ENCODE measurements around the gene ARRDC2. TPM values are rescaled to one million over a fixed set of nuclear protein-coding genes. Genes with fewer than 3 reads are reported as not detected.

ARRDC2 gene
- total RNA-seq, 1 donor from 2014 or later: 4.7 TPM

DNA sequence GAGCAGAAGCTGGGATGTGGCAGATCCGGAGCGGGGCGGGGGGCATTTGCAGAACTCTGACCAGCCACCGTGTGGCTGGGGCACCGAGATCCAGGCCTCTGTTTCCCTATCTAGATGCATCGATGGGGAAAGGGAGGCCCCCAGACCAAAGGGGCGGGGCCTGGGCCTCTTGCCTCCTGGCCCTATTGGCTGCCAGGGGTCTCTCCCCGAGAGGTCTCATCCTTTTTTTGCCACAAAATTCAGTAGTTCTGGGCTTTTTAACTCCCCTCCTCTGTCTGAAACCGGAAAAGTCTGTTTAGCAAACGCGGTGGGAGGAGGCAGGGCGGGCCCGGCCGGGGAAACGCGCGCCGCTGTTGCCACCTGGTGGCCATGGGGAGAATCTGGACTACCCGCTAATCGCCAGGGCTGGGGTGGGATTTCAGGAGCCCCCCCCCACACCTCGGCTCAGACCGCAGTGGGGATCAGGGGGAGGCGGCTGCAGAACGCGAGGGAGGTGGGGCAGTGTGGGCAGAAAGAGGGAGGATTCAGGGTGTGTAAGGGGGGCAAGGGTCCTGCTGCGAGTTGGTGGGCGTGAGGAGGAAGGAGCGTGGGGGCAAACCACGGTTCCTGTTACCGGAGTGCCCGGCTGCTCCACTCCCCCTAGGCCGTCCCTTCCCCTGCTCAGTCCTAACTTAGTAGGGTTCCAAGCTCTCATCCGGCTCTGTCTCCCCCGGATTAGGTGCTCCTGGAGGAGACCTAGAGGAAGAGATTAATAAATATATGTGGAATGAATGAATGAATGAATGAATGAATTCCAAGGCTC is 50.4 kb downstream of the ARRDC2 start:
- no peaks in the 10 kb centered on the region for H3K36me3 Mint-ChIP-seq
- Histone ChIP-seq H3K9me3 (ENCODE audit: low read depth) (no peaks in the 10 kb centered on the region), H3K27ac (no peak overlapping the region), H3K4me3 (peak overlapping the region; percentile 41), H2AFZ (replicated peaks) (peak overlapping the region; percentile 84), H3F3A (ENCODE audit: low read depth) (peaks cover 12% of the 10 kb centered on the region), H3K79me2 (ENCODE audit: low read depth) (no peaks in the 10 kb centered on the region), H3K4me2 (peak overlapping the region; percentile 81), H3K36me3 (no peaks in the 10 kb centered on the region), H3K9ac (no peak overlapping the region), H4K20me1 (ENCODE audit: low read depth) (no peaks in the 10 kb centered on the region), H3K27me3 (no peaks in the 10 kb centered on the region), H3K4me1 (no peaks in the 10 kb centered on the region)
- TF ChIP-seq EZH2 (IDR thresholded peaks at IDR 0.05): no peak
- TF ChIP-seq, protein P1, sequence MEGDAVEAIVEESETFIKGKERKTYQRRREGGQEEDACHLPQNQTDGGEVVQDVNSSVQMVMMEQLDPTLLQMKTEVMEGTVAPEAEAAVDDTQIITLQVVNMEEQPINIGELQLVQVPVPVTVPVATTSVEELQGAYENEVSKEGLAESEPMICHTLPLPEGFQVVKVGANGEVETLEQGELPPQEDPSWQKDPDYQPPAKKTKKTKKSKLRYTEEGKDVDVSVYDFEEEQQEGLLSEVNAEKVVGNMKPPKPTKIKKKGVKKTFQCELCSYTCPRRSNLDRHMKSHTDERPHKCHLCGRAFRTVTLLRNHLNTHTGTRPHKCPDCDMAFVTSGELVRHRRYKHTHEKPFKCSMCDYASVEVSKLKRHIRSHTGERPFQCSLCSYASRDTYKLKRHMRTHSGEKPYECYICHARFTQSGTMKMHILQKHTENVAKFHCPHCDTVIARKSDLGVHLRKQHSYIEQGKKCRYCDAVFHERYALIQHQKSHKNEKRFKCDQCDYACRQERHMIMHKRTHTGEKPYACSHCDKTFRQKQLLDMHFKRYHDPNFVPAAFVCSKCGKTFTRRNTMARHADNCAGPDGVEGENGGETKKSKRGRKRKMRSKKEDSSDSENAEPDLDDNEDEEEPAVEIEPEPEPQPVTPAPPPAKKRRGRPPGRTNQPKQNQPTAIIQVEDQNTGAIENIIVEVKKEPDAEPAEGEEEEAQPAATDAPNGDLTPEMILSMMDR (IDR thresholded peaks at IDR 0.05): peak; percentile 98
- peaks cover 7% of the 10 kb centered on the region for H3K27me3 Mint-ChIP-seq (ENCODE audit: insufficient read depth, low read depth)
- peak overlapping the region; percentile 72 for H3K27ac Mint-ChIP-seq
- no peaks in the 10 kb centered on the region for H3K9me3 Mint-ChIP-seq
- H3K4me1 Mint-ChIP-seq: peaks cover 13% of the 10 kb centered on the region
- peak overlapping the region; percentile 75 for H3K4me3 Mint-ChIP-seq
- peak; percentile 90 for DNase-seq (ENCODE audit: low spot score)

DNA sequence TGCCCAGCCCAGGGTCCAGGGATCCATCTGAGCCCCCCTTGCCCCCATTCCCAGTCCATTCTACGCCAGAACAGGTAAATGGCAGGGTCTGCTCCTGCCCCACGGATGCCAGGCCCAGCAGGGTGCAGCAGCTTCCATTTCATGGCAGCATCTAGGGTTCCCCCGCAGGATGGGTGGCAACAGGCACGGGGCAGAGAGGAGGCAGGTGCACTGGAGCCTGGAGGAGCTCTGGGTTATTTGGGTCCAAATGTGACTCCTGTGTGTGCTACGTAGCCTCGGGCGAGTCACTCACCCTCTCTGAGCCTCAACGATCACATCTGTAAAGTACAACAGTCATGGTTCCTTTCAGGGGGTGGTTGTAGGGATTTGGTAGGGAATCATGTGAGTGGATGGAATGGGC is 51.3 kb downstream of the ARRDC2 start:
- H3K27me3 Mint-ChIP-seq (ENCODE audit: insufficient read depth, low read depth): peaks cover 10% of the 10 kb centered on the region
- peaks cover 11% of the 10 kb centered on the region for H3K4me1 Mint-ChIP-seq
- H3K4me3 Mint-ChIP-seq: peak overlapping the region; percentile 35
- no peaks in the 10 kb centered on the region for H3K36me3 Mint-ChIP-seq
- Histone ChIP-seq H3K36me3 (no peaks in the 10 kb centered on the region), H3K79me2 (ENCODE audit: low read depth) (no peaks in the 10 kb centered on the region), H3F3A (ENCODE audit: low read depth) (peaks cover 12% of the 10 kb centered on the region), H3K4me3 (no peak overlapping the region), H4K20me1 (ENCODE audit: low read depth) (no peaks in the 10 kb centered on the region), H3K4me2 (no peak overlapping the region), H3K9ac (no peak overlapping the region), H3K4me1 (no peaks in the 10 kb centered on the region), H3K9me3 (ENCODE audit: low read depth) (no peaks in the 10 kb centered on the region), H3K27me3 (no peaks in the 10 kb centered on the region), H2AFZ (replicated peaks) (no peak overlapping the region), H3K27ac (no peak overlapping the region)
- DNase-seq (ENCODE audit: low spot score): no peak
- H3K9me3 Mint-ChIP-seq: no peaks in the 10 kb centered on the region
- no peak overlapping the region for H3K27ac Mint-ChIP-seq
- TF ChIP-seq EZH2 (IDR thresholded peaks at IDR 0.05): no peak
- TF ChIP-seq, protein P1 (IDR thresholded peaks at IDR 0.05): no peak
- TF ChIP-seq EZH2phosphoT487 (IDR thresholded peaks at IDR 0.05): no peak

DNA sequence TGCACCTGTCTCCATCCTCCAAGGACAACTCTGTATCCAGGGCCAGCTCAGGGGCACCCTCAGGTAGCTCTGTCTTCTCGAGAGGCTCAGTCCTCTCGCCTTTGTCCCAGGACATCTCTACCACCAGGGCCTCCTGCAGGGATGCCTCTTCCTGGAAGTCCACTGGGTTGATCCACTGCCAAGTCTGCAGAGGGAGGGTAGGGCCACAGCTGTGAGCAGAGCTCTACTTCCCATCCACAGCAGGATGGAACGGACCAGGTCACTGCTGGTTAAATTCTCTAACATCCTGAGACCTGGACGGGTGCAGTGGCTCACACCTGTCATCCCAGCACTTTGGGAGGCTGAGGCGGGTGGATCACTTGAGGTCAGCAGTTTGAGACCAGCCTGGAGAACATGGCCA is 51.9 kb downstream of the ARRDC2 start:
- Mint-ChIP-seq H3K36me3 (no peaks in the 10 kb centered on the region), H3K4me3 (no peak overlapping the region), H3K27ac (no peak overlapping the region), H3K27me3 (ENCODE audit: insufficient read depth, low read depth) (peaks cover 14% of the 10 kb centered on the region), H3K9me3 (no peaks in the 10 kb centered on the region), H3K4me1 (peaks cover 13% of the 10 kb centered on the region)
- Histone ChIP-seq H4K20me1 (ENCODE audit: low read depth) (no peaks in the 10 kb centered on the region), H3K79me2 (ENCODE audit: low read depth) (no peaks in the 10 kb centered on the region), H3K27me3 (no peaks in the 10 kb centered on the region), H3K4me3 (no peak overlapping the region), H3K36me3 (no peaks in the 10 kb centered on the region), H3K27ac (no peak overlapping the region), H2AFZ (replicated peaks) (no peak overlapping the region), H3K4me2 (no peak overlapping the region), H3K9ac (no peak overlapping the region), H3K4me1 (no peaks in the 10 kb centered on the region), H3K9me3 (ENCODE audit: low read depth) (no peaks in the 10 kb centered on the region), H3F3A (ENCODE audit: low read depth) (peaks cover 12% of the 10 kb centered on the region)
- TF ChIP-seq, protein P1 (IDR thresholded peaks at IDR 0.05): no peak
- TF ChIP-seq EZH2 (IDR thresholded peaks at IDR 0.05) (no peak), EZH2phosphoT487 (IDR thresholded peaks at IDR 0.05) (no peak)
- DNase-seq (ENCODE audit: low spot score): no peak
